Naive B cell (primary cell): ENCODE measurements around the gene NIN. TPM values are rescaled to one million over a fixed set of nuclear protein-coding genes. Genes with fewer than 3 reads are reported as not detected.

Source experiments
- ATAC-seq, 2 donors: fragments of 150-1000 bp; cut with Tn5 transposase; 2 replicates each; pipeline ENCODE4 v1.10.0; 2021; ENCODE audit warnings: low read depth in 2 of 2, mild to moderate bottlenecking in 2 of 2, moderate library complexity in 2 of 2
- DNase-seq: peaks from one replicate; pipeline ENCODE4 v3.0.0; 2022
- H3K27ac Mint-ChIP-seq, 6 donors: one replicate each; pipeline ENCODE4 v1.8.0; 2020 to 2022; ENCODE audit warnings: mild to moderate bottlenecking in 6 of 6, mixed read lengths in 6 of 6, moderate library complexity in 5 of 6, inconsistent platforms in 2 of 6
- H3K27me3 Mint-ChIP-seq, 3 donors: one replicate each; pipeline ENCODE4 v1.8.0; 2021 to 2022; ENCODE audit warnings: mixed read lengths in 3 of 3, mild to moderate bottlenecking in 1 of 3
- H3K36me3 Mint-ChIP-seq, 2 donors: one replicate each; pipeline ENCODE4 v1.8.0; 2020 to 2022; ENCODE audit warnings: mixed read lengths in 2 of 2, inconsistent platforms in 1 of 2, mild to moderate bottlenecking in 1 of 2
- H3K4me1 Mint-ChIP-seq, 3 donors: one replicate each; pipeline ENCODE4 v1.8.0; 2020 to 2022; ENCODE audit warnings: mixed read lengths in 3 of 3, inconsistent platforms in 1 of 3, mild to moderate bottlenecking in 1 of 3, moderate library complexity in 1 of 3
- H3K4me3 Mint-ChIP-seq, 8 donors: one replicate each; pipeline ENCODE4 v1.8.0; 2020 to 2022; ENCODE audit warnings: mild to moderate bottlenecking in 8 of 8, mixed read lengths in 8 of 8, moderate library complexity in 8 of 8, inconsistent platforms in 2 of 8
- H3K9me3 Mint-ChIP-seq, 7 donors: one replicate each; pipeline ENCODE4 v1.8.0; 2020 to 2022; ENCODE audit warnings: mixed read lengths in 7 of 7, mild to moderate bottlenecking in 5 of 7, inconsistent platforms in 2 of 7, moderate library complexity in 1 of 7
- polyA plus RNA-seq, 6 donors: library from polyadenylated mRNA; unstranded; fragments of 300-500 nt; fragmentation: Illumina TruSeq; gene quantifications; one replicate each; pipeline ENCODE4 v1.2.3, GENCODE V29; 2021; ENCODE audit warnings: low read depth in 6 of 6

Gene NIN
- polyA plus RNA-seq, 6 donors from 2014 or later = 20.2 to 100 (median 51.1) TPM

- ATAC-seq (peak; percentile 96 to 97), DNase-seq (peak; percentile 71)
- Mint-ChIP-seq H3K4me1 (peaks cover 23 to 54% (median 30%) of the 10 kb centered on the region in 3 donors), H3K27me3 (no peaks in the 10 kb centered on the region), H3K36me3 (no peaks in the 10 kb centered on the region), H3K9me3 (peaks cover 0 to 4% (median 0%) of the 10 kb centered on the region in 7 donors), H3K4me3 (peak overlapping the region; percentile 25 to 86 (median 70)), H3K27ac (peak overlapping the region; percentile 63 to 98 (median 90))
Observed at GRCh38 chr14:50677527-50678063, 153.4 kb downstream of the NIN start.

DNA sequence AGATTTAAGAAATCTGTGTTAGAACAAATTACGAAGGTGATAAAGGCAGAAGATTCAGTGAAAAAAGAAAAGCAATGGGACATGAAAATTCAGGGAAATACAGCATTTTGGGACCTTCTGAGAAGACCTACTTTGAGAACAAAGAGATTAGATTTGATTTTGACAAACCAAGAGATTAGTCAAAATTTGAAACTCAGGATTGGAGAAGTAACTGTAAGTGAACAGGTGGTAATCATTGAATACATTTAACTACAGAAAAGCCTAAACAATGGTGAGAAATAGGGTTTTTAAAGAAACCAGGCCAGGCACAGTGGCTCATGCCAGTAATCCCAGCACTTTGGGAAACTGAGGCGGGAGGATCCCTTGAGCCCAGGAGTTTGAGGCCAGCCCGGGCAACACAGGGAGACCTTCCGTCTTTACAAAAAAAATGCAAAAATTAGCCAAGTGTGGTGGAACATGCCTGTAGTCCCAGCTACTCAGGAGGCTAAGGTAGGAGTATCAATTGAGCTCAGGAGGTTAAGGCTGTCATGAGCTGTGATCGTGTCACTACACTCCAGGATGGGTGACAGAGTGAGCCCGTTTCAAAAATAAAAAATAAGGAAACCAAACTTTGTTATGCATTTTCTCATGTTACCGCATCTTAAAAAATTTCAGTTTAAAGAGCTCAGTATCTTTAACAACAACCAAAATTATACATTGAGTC lies 154.0 kb downstream of the NIN start:
- peak overlapping the region; percentile 54 to 86 (median 78) for H3K4me3 Mint-ChIP-seq
- H3K27ac Mint-ChIP-seq = peak overlapping the region; percentile 63 to 98 (median 90)
- H3K27me3 Mint-ChIP-seq = no peaks in the 10 kb centered on the region
- peaks cover 23 to 54% (median 30%) of the 10 kb centered on the region in 3 donors for H3K4me1 Mint-ChIP-seq
- peak; percentile 40 to 49 for ATAC-seq
- peaks cover 0 to 4% (median 0%) of the 10 kb centered on the region in 7 donors for H3K9me3 Mint-ChIP-seq
- no peaks in the 10 kb centered on the region for H3K36me3 Mint-ChIP-seq
- DNase-seq = peak; percentile 19

DNA sequence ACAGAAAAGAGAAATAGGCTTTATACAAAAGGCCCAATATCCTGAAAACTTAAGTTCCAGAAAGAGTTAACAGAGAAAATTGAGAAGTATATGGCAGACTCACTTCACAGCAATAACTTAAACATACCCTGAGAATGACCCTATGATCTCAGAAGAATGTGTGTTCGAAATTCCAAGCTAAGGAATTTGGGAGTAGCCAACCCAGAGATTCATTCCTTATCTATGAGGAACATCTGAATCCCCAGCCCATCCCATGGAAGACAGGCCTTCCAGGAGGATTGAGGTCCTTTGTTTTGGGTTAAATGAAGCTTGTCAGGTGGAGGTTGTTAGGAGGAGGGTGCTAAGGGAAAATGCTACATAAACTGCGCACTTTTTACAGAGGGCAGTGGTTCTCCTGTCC lies 155.4 kb downstream of the NIN start:
- no peak for DNase-seq
- peaks cover 0 to 1% (median 0%) of the 10 kb centered on the region in 7 donors for H3K9me3 Mint-ChIP-seq
- no peaks in the 10 kb centered on the region for H3K27me3 Mint-ChIP-seq
- H3K27ac Mint-ChIP-seq = peak overlapping the region in 2 of 6 donors; percentile 24 to 91
- no peak overlapping the region for H3K4me3 Mint-ChIP-seq
- H3K36me3 Mint-ChIP-seq = no peaks in the 10 kb centered on the region
- no peak for ATAC-seq
- H3K4me1 Mint-ChIP-seq = peaks cover 23 to 51% (median 30%) of the 10 kb centered on the region in 3 donors

DNA sequence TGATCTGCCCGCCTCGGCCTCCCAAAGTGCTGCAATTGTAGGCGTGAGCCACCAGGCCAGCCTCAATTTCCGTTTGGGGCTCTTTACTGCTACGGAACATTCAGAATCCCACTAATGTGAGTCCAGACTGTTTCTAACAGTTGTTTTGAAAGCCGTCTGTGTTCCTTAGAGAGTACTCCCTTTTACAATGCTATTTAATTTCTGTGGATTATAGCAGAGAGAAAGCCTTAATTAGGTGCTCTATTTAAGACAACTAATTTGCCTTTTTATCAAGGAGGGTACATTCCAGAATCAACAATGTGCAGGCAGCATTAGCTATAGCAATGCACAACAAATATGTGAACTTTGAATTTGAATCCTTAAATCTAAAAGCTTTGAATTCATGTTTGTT lies 160.1 kb downstream of the NIN start:
- Mint-ChIP-seq H3K9me3 (peaks cover 0 to 1% (median 0%) of the 10 kb centered on the region in 7 donors), H3K4me3 (no peak overlapping the region), H3K27me3 (no peaks in the 10 kb centered on the region), H3K4me1 (peaks cover 0 to 23% (median 15%) of the 10 kb centered on the region in 3 donors), H3K27ac (peak overlapping the region in 2 of 6 donors; percentile 31 to 75), H3K36me3 (no peaks in the 10 kb centered on the region)
- ATAC-seq (no peak), DNase-seq (no peak)

- Mint-ChIP-seq H3K4me3 (no peak overlapping the region), H3K27me3 (no peaks in the 10 kb centered on the region), H3K9me3 (peaks cover 0 to 1% (median 0%) of the 10 kb centered on the region in 7 donors), H3K27ac (peak overlapping the region in 3 of 6 donors; percentile 31 to 75 (median 39)), H3K36me3 (no peaks in the 10 kb centered on the region), H3K4me1 (peaks cover 0 to 22% (median 15%) of the 10 kb centered on the region in 3 donors)
- ATAC-seq = no peak
- DNase-seq = no peak
Observed at GRCh38 chr14:50670196-50670865, 160.6 kb downstream of the NIN start.

Other genes starting within 250 kb of the NIN start
- 10 to 100 TPM; 62.6 to 89.9 (median 71.4) TPM for gene SAV1, start 162.9 kb downstream of the NIN start, polyA plus RNA-seq
- not detected for gene ABHD12B, start 40.9 kb upstream of the NIN start, polyA plus RNA-seq
- gene PYGL, start 113.3 kb upstream of the NIN start, polyA plus RNA-seq = 1 to 10 TPM in 2 of 6 donors, under 1 TPM in 3, not detected in 1; 0.13 to 1.1 (median 0.36) TPM